GM12873 (cell line): Measurements from ENCODE around the gene ZIC1.
A peak's percentile ranks its signal among the peaks of the same experiment; 100 is the strongest.

ENCODE experiments used
- TF ChIP-seq, protein P1 (sequence below): IDR thresholded peaks from 2 replicates; pipeline ENCODE4 v1.5.1; 2012; ENCODE audit warnings: low read depth, mild to moderate bottlenecking, moderate library complexity, low read length, control low read depth; ENCODE audit not compliant: insufficient read depth; ENCODE audit errors: missing control alignments

The ZIC1 gene

GRCh38 chr3:147409143-147410115, at the start of gene ZIC1:
ZIC1 (plus strand) TSS chr3:147409365; CDS start chr3:147410113, 748 bp downstream.
- TF ChIP-seq, protein P1, sequence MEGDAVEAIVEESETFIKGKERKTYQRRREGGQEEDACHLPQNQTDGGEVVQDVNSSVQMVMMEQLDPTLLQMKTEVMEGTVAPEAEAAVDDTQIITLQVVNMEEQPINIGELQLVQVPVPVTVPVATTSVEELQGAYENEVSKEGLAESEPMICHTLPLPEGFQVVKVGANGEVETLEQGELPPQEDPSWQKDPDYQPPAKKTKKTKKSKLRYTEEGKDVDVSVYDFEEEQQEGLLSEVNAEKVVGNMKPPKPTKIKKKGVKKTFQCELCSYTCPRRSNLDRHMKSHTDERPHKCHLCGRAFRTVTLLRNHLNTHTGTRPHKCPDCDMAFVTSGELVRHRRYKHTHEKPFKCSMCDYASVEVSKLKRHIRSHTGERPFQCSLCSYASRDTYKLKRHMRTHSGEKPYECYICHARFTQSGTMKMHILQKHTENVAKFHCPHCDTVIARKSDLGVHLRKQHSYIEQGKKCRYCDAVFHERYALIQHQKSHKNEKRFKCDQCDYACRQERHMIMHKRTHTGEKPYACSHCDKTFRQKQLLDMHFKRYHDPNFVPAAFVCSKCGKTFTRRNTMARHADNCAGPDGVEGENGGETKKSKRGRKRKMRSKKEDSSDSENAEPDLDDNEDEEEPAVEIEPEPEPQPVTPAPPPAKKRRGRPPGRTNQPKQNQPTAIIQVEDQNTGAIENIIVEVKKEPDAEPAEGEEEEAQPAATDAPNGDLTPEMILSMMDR, result no peak

- TF ChIP-seq, protein P1, result no peak
Observed at GRCh38 chr3:147360051-147360439, 49.1 kb upstream of the ZIC1 start.

- TF ChIP-seq, protein P1, result no peak
Observed at GRCh38 chr3:147360646-147361453, 48.3 kb upstream of the ZIC1 start.

- TF ChIP-seq, protein P1, result peak; percentile 70
Observed at GRCh38 chr3:147361454-147362420, 47.4 kb upstream of the ZIC1 start.

DNA sequence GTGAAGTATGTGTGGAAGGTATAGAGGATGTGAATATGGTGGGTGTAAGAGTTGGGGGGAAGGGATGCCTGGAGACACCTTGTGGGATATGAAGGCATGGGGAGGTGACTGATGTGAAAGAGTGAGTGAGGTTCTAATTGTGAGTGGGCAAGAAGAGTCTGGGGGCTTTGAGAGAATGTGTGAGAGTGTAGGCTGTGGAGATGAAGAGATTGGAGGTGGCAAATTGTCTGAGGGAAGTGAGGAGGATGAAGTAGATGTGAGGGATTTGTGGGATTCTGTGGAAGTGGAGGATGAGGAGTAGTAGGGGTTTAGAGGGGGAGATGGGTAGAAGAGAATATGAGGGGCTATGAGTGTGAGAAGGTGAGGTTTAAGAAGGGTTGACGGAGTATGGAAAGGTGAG, 44.4 kb upstream of the ZIC1 start:
- TF ChIP-seq, protein P1, result no peak

DNA sequence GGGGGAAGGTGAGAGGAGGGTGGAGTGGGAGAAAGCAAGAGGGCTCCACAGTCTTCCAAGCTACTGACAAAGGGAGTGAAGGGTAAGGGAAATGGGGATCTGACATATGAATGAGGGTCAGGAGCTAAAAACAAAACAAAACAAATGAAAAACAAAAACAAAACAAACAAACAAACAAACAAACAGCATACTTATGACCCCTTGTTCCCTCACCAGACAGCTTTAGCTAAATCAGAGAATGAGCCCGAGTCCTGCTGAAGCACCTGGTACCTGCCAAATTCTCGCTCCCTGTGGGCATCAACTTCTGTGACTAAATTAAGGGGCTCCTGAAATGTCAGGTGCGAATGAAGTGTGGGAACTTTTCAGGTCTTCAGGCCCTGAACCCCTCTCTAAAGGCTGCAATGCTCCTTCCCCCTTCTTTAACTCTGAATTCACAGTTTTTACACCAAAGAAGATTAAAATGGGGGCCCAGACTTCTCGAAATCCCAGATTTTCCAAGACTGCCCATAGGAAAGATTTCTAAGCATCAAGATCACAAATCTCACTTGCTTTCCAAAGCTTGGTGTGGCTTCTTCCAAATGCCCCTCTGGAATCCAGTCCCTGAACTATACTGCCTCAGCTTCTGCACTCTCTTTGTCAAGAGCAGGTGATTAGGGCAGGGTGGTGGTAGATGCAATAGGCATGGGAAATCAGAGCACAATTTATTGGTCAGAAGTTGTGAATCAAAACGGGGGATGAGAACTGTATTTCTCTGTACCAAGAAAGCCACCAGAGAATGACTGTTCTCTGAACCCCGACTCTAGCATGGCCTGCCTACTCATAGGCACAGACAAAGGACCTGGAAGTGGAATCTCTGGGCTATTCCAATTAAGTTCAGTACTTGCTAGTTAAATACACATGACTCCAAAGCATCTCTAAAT, 43.7 kb upstream of the ZIC1 start:
- TF ChIP-seq, protein P1, result no peak
